ENCODE data around the gene ZNF154.

The ZNF154 gene

GRCh38 chr19:57672466-57672865, 36.5 kb downstream of the ZNF154 start:
- no peak for DNase-seq

DNA sequence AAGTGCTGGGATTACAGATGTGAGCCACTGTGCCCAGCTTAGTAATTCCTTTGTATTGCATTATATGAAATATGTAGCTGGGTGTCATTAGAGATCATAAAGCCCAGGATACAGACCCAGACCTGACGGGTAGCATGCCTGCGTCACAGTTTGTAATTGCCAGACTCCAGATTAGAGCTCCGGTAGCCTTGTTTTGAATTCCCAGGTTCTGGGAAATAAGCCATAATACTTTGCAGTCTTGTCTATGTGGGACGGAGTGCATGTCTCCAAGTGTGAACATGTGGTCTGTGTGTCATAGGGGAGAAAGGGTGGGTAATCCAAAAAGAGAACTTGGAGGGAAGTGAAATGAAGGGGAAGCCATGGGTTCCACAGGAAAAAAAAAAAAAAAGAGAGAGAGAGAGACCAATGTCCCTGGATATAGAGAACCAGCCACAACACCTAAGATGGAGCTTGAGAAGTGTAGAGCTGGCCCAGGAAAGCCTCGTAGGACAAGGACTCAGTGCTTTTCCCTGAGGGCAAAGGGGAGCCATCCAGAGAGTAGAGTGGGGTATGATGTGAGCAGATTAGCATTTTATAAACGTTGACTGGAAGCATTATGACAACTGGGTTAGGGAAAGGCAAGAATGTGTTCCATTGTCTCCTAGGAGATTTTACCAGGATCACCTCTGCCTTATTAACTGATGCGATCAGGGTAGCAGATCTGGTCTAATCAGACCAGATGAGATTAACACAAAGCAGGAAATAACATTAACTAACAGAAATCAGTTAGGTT, 37.7 kb downstream of the ZNF154 start:
- no peak for DNase-seq

- DNase-seq, result no peak
Measured at GRCh38 chr19:57668635-57669034, 40.4 kb downstream of the ZNF154 start, which contains the start of gene ZSCAN4. ZSCAN4 (plus strand) TSS chr19:57668935; CDS start chr19:57676146, 7,211 bp downstream.

DNA sequence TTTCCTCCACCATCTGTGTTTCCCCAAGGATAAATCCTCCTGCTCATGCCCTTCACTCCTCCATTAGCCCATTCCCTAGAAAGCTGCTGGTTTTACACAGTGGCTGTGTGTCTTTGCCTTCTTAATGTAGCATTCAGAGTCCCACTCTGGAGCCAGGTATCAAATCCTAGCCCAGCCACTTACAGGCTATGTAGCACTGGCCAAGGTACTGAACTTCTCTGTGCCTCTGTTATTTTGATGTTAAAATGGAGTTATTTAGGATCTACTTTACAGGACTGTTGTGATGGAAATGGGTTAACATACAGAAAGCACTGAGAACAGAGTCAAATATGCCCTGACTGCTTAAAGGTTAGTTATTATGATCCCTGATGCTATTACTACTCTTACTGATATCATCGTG, 41.8 kb downstream of the ZNF154 start:
- no peak for DNase-seq

GRCh38 chr19:57665261-57665806, 43.7 kb downstream of the ZNF154 start:
- DNase-seq, result no peak

GRCh38 chr19:57664269-57665127, 44.5 kb downstream of the ZNF154 start:
- peak; percentile 18 for DNase-seq

GRCh38 chr19:57656346-57656745, 52.7 kb downstream of the ZNF154 start:
- no peak for DNase-seq

- no peak for DNase-seq
Measured at GRCh38 chr19:57655443-57655842, 53.6 kb downstream of the ZNF154 start.

GRCh38 chr19:57653689-57654088, 55.3 kb downstream of the ZNF154 start:
- DNase-seq, result no peak

DNA sequence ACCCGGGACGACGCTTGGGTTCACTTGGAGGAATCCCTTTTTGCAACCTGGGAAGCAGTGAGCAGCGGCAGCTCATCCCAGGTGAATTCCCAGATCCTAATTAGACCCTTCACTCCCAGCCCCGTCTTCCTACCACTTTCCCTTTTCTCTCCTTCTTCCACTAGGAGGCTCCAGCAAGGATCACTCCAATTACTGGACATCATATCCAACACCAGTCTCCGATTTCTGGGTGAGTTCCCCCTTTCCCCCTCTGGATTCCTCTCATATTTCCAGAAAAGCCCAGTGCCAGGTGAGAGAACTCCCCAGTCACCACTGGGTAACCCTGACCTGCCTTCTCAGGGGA, 57.4 kb downstream of the ZNF154 start:
- no peak for DNase-seq

DNA sequence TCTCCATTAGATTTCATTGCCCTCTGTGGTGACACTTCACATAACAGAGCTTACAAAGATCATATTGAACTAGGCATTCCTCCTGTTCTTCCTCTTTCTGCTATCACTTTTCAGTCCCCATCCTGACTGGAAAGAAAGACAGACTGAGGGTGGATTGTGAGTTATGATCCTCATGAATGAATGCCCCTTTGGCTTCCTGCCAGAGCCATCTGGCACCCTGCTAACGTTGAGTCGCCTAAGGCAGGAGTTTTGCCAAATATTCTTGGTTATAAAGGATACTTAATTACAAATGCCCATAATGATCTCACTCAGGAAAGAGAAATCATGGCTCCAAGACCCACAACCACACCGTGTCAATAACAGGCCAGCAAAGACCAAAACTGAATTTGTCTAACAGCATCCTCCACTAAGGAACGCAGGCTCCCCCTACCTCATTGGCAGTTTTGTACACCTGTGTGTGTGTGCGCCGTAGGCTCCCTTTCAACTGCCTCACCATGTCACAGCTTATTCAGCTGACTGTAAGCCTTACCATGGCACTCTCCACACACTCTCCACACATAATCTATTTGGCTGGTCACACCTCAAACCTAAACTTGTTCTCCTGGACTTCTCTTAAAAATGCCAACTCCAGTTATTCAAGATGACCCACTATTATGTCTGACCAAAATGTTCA, 60.5 kb downstream of the ZNF154 start:
- peak; percentile 69 for DNase-seq

All from DMS 273 treated with DMSO at 0.1 percent for 48 hours (cell line).